AG04449 (cell line): ENCODE results near the gene ANKRD11.
"Not testable (repeated sequence)": the region's sequence is repeated elsewhere in the genome, so short reads cannot be mapped to it uniquely, and the experiment has no call there.

Experiments used
- CTCF ChIA-PET: fragments of 350-600 bp; formaldehyde crosslinking; extraction: SDS; loops from one replicate; lab custom pipeline; 2021; ENCODE audit warnings: antibody characterized with exemption; lab: Yijun Ruan, JAX
- POLR2A ChIA-PET: fragments of 400-600, 350-600 bp; formaldehyde crosslinking; extraction: SDS; loops from one replicate; lab custom pipeline; 2020; ENCODE audit warnings: antibody characterized with exemption, inconsistent platforms; lab: Yijun Ruan, JAX
- DNase-seq: peaks from one replicate; pipeline ENCODE4 v3.0.0-alpha.2; 2010; ENCODE audit warnings: low read depth, low spot score
- H3K4me3 ChIP-seq: 2 replicates; pipeline ENCODE4 v1.5.1; 2011; ENCODE audit warnings: low read depth, mild to moderate bottlenecking, control low read depth, low read length
- CTCF ChIP-seq: IDR thresholded peaks from one replicate; pipeline ENCODE4 v1.5.1; 2011; ENCODE audit warnings: mild to moderate bottlenecking, moderate library complexity, low read length, control low read depth, inconsistent platforms; ENCODE audit not compliant: insufficient read depth; ENCODE audit errors: missing control alignments

The ANKRD11 gene

DNA sequence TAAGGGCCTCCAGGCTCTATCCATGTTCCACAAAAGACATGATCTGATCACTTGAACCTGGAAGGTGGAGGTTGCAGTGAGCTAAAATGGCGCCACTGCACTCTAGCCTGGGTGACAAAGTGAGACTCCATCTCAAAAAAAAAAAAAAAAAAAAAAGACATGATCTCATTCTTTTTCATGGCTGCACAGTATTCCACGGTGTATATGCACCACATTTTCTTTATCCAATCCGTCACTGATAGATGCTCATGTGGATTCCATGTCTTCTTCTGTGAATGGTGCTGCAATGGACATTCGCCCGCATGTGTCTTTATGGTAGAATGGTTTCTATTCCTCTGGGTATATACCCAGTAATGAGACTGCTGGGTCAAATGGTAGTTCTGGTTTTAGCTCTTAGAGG lies 124.4 kb downstream of the ANKRD11 start:
- ChIA-PET POLR2A (no interaction called here), CTCF (no interaction called here)
- H3K4me3 ChIP-seq: no peak overlapping the region
- no peak for DNase-seq
- no peak for TF ChIP-seq CTCF

DNA sequence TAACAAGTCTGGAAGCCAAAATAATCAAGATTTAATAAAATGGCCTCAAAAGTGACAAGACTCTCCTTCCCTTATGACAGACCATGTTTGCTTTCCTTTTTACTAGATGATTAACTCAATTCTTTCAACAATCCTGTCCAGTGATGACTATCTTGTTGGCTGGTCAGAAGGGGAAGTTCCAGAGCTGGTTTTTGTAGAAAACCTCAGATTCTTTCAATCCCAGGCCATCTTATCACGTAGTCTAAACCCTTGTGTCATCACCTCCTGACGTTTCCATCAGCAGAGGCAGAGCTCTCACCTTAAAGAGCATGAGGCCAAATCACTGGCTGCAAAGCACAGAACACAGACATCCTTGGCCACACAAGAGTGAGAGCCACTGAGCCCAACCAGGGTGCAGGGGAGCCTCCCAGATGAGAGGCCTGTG lies 125.3 kb downstream of the ANKRD11 start:
- H3K4me3 ChIP-seq: no peak overlapping the region
- peak; percentile 63 for DNase-seq
- no peak for TF ChIP-seq CTCF
- ChIA-PET POLR2A (no interaction called here), CTCF (interaction anchor here (1.0 to 1.6 kb wide), 4 partner anchors 11 to 144 kb away, joined by 3 to 6 read pairs (median 5); no protein-coding TSS in a partner anchor)

GRCh38 chr16:89364606-89365005 lies 125.8 kb downstream of the ANKRD11 start:
- no peak for DNase-seq
- no peak overlapping the region for H3K4me3 ChIP-seq
- TF ChIP-seq CTCF: no peak
- CTCF ChIA-PET: interaction anchor here (1.0 to 1.6 kb wide), 4 partner anchors 11 to 144 kb away, joined by 3 to 6 read pairs (median 5); no protein-coding TSS in a partner anchor
- POLR2A ChIA-PET: no interaction called here

DNA sequence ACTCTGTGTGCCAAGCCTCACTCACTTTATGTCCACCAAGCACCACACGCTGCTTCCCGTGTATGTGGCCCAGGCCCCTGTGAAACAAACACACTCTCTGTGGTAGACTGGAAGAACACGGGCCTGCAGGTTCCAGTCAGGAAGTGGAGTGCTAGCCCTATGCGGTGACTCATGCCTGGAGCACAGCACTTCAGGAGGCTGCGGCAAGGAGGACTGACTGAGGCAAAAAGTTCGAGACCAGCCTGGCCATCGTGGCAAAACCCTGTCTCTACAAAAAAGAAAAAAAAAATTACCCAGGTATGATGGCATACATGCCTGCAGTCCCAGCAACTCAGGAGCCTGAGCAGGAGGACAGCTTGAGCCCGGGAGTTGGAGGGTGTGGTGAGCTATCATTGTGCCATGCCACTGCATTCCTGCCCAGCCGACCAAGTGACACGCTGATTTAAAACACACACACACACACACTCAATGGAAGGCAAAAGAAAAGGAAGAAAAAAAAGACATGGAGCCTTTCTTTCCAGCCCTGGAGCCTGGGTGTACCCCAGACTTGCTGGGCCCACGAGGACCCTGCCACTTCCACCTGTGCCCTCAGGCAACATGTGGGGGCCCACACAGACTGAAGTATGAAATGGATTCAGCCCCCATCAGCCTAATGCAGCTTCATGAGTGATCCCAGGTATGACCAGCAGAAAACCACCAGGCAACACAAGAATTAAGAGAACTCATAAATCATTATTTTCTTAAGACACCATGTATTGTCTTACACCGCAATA lies 126.6 kb downstream of the ANKRD11 start:
- POLR2A ChIA-PET: no interaction called here
- no peak overlapping the region for H3K4me3 ChIP-seq
- CTCF ChIA-PET: interaction anchor here (1.0 to 1.6 kb wide), 4 partner anchors 9 to 145 kb away, joined by 4 to 6 read pairs (median 5); no protein-coding TSS in a partner anchor
- no peak for TF ChIP-seq CTCF
- peak; percentile 26 for DNase-seq

- CTCF ChIA-PET: interaction anchor here (1.0 kb wide), 2 partner anchors 9 to 73 kb away, joined by 3 read pairs; no protein-coding TSS in a partner anchor
- H3K4me3 ChIP-seq, DNase-seq, POLR2A ChIA-PET: not testable (repeated sequence)
These were observed 127.7 kb downstream of the ANKRD11 start for GRCh38 chr16:89362540-89363223.

DNA sequence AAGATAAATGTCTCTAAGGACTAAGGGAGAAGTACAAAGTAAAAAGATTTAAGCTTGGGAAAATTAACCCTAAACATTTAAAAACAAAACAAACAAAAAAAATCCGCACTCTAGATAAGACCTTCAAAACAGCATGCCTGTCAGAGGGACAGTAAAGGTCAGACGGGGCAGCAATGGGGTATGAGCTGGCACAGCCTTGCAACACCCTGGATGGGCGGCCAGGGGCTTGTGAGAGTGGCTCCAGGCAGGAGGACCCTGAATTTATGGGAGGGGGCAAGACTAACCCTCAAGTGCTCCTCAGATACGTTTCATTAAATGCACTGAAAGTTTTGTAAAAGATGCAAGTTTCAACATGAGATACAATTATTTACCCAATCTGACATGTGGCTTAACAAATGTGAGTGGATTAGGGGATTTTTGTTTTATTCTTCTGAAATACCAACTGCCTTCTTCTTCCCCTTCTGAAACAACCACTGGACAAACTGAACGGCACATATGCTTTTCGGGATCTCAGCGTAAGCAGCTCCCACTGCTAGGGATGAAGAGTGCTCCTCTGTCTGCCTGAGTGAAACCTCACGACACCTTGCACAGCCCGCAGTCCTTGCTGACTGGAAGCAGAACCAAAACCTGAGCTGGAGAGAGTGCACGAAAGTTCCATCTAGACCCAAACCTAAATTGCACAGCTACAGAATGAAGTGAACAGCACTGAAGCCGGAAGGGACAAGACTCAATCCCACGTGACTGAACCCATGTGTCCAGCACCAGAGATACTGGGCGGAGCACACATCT lies 128.4 kb downstream of the ANKRD11 start:
- no peak overlapping the region for H3K4me3 ChIP-seq
- TF ChIP-seq CTCF: no peak
- DNase-seq: no peak
- POLR2A ChIA-PET: no interaction called here
- CTCF ChIA-PET: interaction anchor here (0.6 to 1.0 kb wide), 4 partner anchors 8 to 73 kb away, joined by 3 read pairs; no protein-coding TSS in a partner anchor
